ENCODE results near the gene CD226. TPM values are rescaled to one million over a fixed set of nuclear protein-coding genes. Genes with fewer than 3 reads are reported as not detected.
"Not testable (repeated sequence)": the region's sequence is repeated elsewhere in the genome, so short reads cannot be mapped to it uniquely, and the experiment has no call there.

Gene CD226
- total RNA-seq, 1 donor from 2014 or later: under 0.01 TPM

- no peak for DNase-seq (ENCODE audit: extremely low read depth, low read depth, low spot score)
Measured at GRCh38 chr18:69876490-69876889, 71.2 kb downstream of the CD226 start.

GRCh38 chr18:69874058-69874457, 73.6 kb downstream of the CD226 start:
- DNase-seq (ENCODE audit: extremely low read depth, low read depth, low spot score): no peak

GRCh38 chr18:69872661-69873060, 75.0 kb downstream of the CD226 start:
- no peak for DNase-seq (ENCODE audit: extremely low read depth, low read depth, low spot score)

GRCh38 chr18:69871363-69871762, 76.3 kb downstream of the CD226 start:
- DNase-seq (ENCODE audit: extremely low read depth, low read depth, low spot score): no peak

GRCh38 chr18:69870736-69871135, 76.9 kb downstream of the CD226 start:
- no peak for DNase-seq (ENCODE audit: extremely low read depth, low read depth, low spot score)

- no peak for DNase-seq (ENCODE audit: extremely low read depth, low read depth, low spot score)
Measured at GRCh38 chr18:69866212-69866611, 81.5 kb downstream of the CD226 start.

DNA sequence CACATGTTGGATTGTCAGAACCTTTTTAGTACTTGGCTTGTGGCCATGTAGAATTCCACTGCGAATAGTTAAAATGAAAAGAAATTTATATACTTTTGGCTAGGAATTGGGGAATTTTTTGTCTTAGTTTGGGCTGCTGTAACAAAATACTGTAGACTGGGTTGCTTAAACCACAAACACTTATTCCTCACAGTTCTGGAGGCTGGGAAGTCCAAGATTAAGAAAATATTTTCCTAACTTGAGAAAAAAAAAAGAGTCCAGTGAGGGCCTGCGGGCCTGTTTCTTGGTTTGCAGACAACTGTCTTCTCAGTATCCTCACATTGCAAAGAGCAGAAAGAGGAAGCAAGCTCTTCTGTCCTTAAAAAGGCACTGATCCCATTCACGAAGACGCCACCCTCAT, 81.9 kb downstream of the CD226 start:
- DNase-seq (ENCODE audit: extremely low read depth, low read depth, low spot score): no peak

GRCh38 chr18:69864802-69865201, 82.9 kb downstream of the CD226 start:
- not testable (repeated sequence) for DNase-seq (ENCODE audit: extremely low read depth, low read depth, low spot score)

DNA sequence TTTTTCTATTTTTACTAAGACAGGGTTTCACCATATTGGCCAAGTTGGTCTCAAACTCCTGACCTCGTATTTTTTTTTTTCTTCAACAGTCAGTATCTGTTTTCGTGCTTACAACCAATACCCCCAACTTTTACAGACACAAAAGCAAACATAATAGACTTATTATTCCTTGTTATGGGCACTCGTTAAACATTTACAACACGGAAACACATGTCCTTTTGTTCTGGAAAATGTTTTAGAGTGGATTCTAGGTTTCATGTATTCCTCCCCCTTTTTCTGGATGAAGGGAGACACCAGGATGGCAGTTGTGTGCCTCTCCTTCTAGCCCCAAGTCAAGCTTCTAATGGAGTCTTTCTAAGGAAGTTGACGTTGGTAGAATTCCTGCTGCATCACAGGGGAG, 88.8 kb downstream of the CD226 start:
- no peak for DNase-seq (ENCODE audit: extremely low read depth, low read depth, low spot score)

DNA sequence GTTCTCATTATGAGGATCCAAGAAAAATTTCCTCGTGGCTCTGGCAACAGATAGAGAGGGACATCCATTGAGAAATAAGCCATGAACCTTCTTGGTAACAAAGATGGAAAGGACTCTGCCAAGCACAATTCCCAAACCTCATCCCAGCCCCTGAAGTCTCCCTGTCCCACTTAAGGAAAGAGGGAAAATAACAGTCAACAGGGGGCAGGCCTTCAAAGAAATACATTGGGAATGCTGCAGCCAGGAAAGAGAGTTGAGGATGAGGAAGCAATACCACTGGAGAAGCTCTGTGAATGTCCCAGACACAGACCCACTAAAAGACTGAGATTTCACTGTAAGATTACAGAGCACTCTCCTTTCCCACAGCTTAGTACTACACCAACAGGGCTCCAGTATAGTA, 93.2 kb downstream of the CD226 start:
- no peak for DNase-seq (ENCODE audit: extremely low read depth, low read depth, low spot score)

- DNase-seq (ENCODE audit: extremely low read depth, low read depth, low spot score): no peak
Measured at GRCh38 chr18:69853051-69853450, 94.6 kb downstream of the CD226 start.

DNA sequence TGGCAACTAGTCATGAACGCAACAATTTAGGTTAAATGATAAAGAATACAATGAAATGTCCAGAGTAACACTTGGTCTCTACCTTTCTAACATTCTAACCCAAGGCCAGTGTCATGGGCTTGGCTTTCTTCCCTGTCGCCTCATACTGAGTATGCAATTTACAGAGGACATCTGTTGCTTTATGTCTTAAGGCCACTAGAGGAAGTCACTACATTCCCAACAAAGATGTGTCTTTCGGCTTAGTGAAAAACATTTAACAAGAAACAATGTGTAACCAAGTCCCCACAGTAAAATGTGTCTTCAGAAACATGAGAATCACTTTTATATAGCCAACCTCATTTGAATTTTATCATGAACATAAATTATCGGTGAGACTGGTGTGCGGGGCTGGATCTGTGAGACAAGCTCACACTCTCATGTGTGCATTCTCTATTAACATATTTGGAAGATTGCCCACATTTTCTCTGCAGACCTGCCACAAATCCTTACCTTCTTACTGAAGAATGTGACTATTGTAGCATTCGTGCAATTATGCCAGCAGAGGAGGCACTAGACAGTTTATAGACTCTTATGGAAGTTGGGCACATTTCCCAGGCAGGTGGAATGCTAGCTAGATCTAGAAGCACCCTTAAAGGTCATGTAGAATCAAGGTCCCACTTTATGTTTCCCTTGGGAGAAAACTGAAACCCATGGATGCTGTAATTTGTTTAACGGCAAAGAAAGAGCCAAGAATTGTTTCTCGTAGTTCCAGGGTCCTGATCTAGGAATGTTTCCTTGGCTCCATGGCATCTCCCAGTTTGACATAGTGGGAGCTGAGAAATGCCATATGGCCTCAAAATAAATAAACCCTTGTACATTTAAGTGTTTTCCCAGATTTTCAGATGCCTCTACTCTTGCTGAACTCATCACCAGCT, 101.8 kb downstream of the CD226 start:
- no peak for DNase-seq (ENCODE audit: extremely low read depth, low read depth, low spot score)

GRCh38 chr18:69844656-69845055, 103.0 kb downstream of the CD226 start:
- DNase-seq (ENCODE audit: extremely low read depth, low read depth, low spot score): no peak

DNA sequence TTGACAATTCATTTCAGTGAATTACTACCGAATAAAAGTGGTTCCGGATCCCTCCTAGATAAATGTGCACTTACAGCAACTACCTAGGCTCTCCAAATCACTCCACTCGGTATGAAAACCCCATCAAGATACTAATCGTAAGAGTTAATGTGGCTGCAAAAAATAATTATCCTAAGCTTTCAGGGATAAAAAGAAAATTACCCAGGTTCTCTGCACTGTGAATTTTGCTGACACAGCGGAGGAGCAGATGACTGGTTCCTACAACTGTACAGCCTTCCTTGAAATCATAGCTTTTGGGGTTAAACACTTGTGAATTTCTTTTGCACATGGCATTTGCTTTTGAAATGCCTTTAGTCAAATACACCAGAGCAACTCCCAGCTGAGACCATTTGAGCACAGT, 104.7 kb downstream of the CD226 start:
- DNase-seq (ENCODE audit: extremely low read depth, low read depth, low spot score): no peak

- DNase-seq (ENCODE audit: extremely low read depth, low read depth, low spot score): no peak
Measured at GRCh38 chr18:69841117-69841516, 106.6 kb downstream of the CD226 start.

DNA sequence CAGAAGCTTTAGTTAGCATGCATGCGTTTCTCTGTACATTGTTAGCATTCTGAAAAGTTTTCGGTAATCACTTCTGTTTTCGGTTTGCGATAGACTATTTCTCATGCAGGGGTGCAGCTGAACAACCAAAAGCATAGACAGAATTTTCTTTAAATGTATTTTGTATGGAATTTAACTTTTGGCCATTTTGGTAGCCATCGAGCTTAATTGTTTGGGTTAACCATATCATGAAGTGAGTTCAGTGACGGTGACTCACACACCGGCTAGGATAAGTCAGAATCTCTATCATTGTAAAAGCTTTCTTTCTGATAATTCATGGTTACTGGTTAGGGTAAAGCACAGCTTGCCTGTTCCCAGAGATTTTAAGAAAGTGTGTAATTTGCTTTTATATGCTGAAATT, 107.2 kb downstream of the CD226 start:
- DNase-seq (ENCODE audit: extremely low read depth, low read depth, low spot score): no peak

DNA sequence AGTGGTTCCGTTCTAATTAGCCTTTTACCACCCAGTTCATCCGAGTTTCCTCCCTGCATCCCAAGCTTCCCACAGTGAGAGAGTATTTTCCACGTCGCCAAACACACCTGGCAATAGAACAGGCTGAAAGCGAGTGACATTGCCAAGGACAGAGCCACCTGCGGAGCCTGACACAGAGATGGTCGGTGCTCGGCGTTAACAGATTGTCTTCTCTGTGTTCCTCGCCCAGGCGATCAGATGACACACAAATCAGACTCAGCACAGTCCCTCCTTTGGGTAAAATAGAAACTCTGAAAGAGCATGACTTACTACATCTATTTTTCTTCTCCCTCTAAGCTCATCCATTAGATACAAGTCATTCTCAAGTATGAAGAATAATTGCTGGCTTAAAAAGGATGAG, 107.7 kb downstream of the CD226 start:
- no peak for DNase-seq (ENCODE audit: extremely low read depth, low read depth, low spot score)

- DNase-seq (ENCODE audit: extremely low read depth, low read depth, low spot score): no peak
Measured at GRCh38 chr18:69839497-69839896, 108.2 kb downstream of the CD226 start.

GRCh38 chr18:69838620-69839411, 108.9 kb downstream of the CD226 start:
- DNase-seq (ENCODE audit: extremely low read depth, low read depth, low spot score): no peak

DNA sequence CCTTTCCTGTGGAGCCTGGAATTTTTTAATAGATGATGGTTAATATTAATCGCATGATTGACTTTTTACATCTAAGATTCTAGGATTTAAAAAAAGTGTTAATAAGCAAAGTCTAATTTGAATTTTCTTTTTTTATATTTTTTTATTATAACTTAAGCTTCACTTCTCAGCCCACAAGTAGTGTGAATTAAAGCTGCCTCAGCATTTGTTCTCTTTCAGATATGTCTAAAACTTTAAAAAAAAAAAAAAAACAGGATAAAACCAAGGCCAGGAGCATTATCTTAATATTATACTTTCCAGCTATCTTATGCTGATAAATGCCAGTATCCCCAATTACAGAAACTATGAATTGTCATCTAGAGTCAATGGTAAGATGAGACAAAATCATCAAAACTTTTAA, 109.7 kb downstream of the CD226 start:
- no peak for DNase-seq (ENCODE audit: extremely low read depth, low read depth, low spot score)

DNA sequence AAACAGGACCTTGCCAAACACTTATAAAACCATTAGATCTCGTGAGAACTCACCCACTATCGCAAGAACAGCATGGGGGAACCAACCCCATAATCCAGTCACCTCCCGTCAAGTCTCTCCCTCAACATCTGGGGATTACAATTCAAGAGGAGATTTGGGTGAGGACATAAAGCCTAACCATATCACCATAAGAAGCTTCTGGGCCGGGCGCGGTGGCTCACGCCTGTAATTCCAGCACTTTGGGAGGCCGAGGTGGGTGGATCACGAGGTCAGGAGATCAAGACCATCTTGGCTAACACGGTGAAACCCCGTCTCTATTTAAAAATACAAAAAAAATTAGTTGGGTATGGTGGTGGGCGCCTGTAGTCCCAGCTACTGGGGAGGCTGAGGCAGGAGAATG, 112.7 kb downstream of the CD226 start:
- not testable (repeated sequence) for DNase-seq (ENCODE audit: extremely low read depth, low read depth, low spot score)

DNA sequence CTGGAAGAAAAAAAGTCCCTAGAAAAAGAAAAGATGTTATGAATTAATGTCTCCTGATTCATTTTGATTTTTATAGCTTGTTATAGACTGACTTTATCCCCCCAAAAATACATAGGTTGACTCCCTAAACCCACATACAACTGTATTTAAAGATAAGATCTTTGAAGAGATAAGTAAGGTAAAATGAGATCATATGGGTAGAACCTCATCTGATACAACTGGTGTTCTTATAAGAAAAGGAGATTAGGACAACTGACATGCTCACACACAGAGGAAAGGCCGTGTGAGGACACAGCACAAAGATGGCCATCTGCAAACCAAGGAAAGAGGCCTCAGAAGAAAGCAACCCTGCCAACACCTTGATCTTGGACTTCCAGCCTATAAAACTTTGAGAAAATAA, 117.5 kb downstream of the CD226 start:
- no peak for DNase-seq (ENCODE audit: extremely low read depth, low read depth, low spot score)
